GM06990 (cell line): ENCODE results near the gene ARHGAP26.

Experiments used
- DNase-seq: peaks from one replicate; pipeline ENCODE4 v3.0.0-alpha.2; 2011; ENCODE audit not compliant: insufficient read length; ENCODE audit errors: extremely low read depth
- H3K27me3 ChIP-seq: replicated peaks from 2 replicates; pipeline ENCODE4 v1.6.0; 2011; ENCODE audit warnings: low read length; ENCODE audit not compliant: control insufficient read depth, insufficient read depth
- H3K36me3 ChIP-seq: 2 replicates; pipeline ENCODE4 v1.5.1; 2011; ENCODE audit warnings: low read length; ENCODE audit not compliant: control insufficient read depth, insufficient read depth
- H3K4me3 ChIP-seq: replicated peaks from 2 replicates; pipeline ENCODE4 v1.5.1; 2011; ENCODE audit warnings: low read depth, mild to moderate bottlenecking, control low read depth, low read length
- CTCF ChIP-seq: IDR thresholded peaks from 2 replicates; pipeline ENCODE4 v1.5.1; 2011; ENCODE audit warnings: low read length, control low read depth, mild to moderate bottlenecking, inconsistent platforms; ENCODE audit not compliant: insufficient read depth, poor library complexity, severe bottlenecking

ARHGAP26 gene

GRCh38 chr5:143016777-143017516 is 246.8 kb downstream of the ARHGAP26 start:
- TF ChIP-seq CTCF = peak; percentile 77
- H3K27me3 ChIP-seq = no peaks in the 10 kb centered on the region
- no peak for DNase-seq
- no peaks in the 10 kb centered on the region for H3K36me3 ChIP-seq
- no peak overlapping the region for H3K4me3 ChIP-seq

- DNase-seq = no peak
- H3K4me3 ChIP-seq = no peak overlapping the region
- H3K36me3 ChIP-seq = no peaks in the 10 kb centered on the region
- TF ChIP-seq CTCF = no peak
- H3K27me3 ChIP-seq = no peaks in the 10 kb centered on the region
Measured at GRCh38 chr5:143017541-143017940, 247.4 kb downstream of the ARHGAP26 start.

GRCh38 chr5:143017992-143018391 is 247.8 kb downstream of the ARHGAP26 start:
- no peak for TF ChIP-seq CTCF

GRCh38 chr5:143019157-143019556 is 249.0 kb downstream of the ARHGAP26 start:
- peak; percentile 47 for DNase-seq
- Histone ChIP-seq H3K36me3 (no peaks in the 10 kb centered on the region), H3K4me3 (no peak overlapping the region), H3K27me3 (no peaks in the 10 kb centered on the region)
- TF ChIP-seq CTCF = no peak

More at GRCh38 chr5:143017992-143018391, 247.8 kb downstream of the ARHGAP26 start:
- no peak overlapping the region for H3K4me3 ChIP-seq
- no peaks in the 10 kb centered on the region for H3K36me3 ChIP-seq
- DNase-seq = no peak
- H3K27me3 ChIP-seq = no peaks in the 10 kb centered on the region

- Histone ChIP-seq H3K36me3 (no peaks in the 10 kb centered on the region), H3K4me3 (0 out of 2 replicates have a peak overlapping the region, but pooled peaks have one; percentile 0), H3K27me3 (no peaks in the 10 kb centered on the region)
- no peak for TF ChIP-seq CTCF
- peak; percentile 85 for DNase-seq
Measured at GRCh38 chr5:143019614-143020515, 249.7 kb downstream of the ARHGAP26 start.
